Measurements from ENCODE around the gene ATP6V0A1. TPM values are rescaled to one million over a fixed set of nuclear protein-coding genes. Genes with fewer than 3 reads are reported as not detected.

ATP6V0A1 gene
- polyA plus RNA-seq, 2 donors, result 27.0 to 27.5 TPM

GRCh38 chr17:42521036-42521435, 62.4 kb downstream of the ATP6V0A1 start:
- Histone ChIP-seq H3K4me1 (ENCODE audit: control insufficient read depth in 2 of 2, insufficient read depth in 2 of 2, low read length in 1 of 2) (peaks cover 4 to 25% of the 10 kb centered on the region in 2 donors), H3K4me3 (ENCODE audit: low read depth in 1 of 2, low read length in 2 of 2) (no peak overlapping the region), H3K27ac (ENCODE audit: low read depth in 2 of 2, low read length in 1 of 2) (peak overlapping the region; percentile 87 to 88), H3K36me3 (ENCODE audit: control insufficient read depth in 2 of 2, insufficient read depth in 2 of 2, low read length in 1 of 2) (peaks cover 4 to 12% of the 10 kb centered on the region in 2 donors), H3K27me3 (ENCODE audit: control insufficient read depth in 1 of 2, insufficient read depth in 2 of 2, low read length in 2 of 2) (no peaks in the 10 kb centered on the region), H3K9me3 (ENCODE audit: control insufficient read depth in 2 of 2, insufficient read depth in 1 of 2, low read depth in 1 of 2, low read length in 1 of 2) (no peaks in the 10 kb centered on the region)
- WGBS, 2 donors, result 70 to 71% methylated on average over 8 of the region's 8 CpGs

GRCh38 chr17:42521666-42522262, 63.1 kb downstream of the ATP6V0A1 start:
- Histone ChIP-seq H3K36me3 (ENCODE audit: control insufficient read depth in 2 of 2, insufficient read depth in 2 of 2, low read length in 1 of 2) (peaks cover 0 to 11% of the 10 kb centered on the region in 2 donors), H3K4me3 (ENCODE audit: low read depth in 1 of 2, low read length in 2 of 2) (no peak overlapping the region), H3K9me3 (ENCODE audit: control insufficient read depth in 2 of 2, insufficient read depth in 1 of 2, low read depth in 1 of 2, low read length in 1 of 2) (no peaks in the 10 kb centered on the region), H3K4me1 (ENCODE audit: control insufficient read depth in 2 of 2, insufficient read depth in 2 of 2, low read length in 1 of 2) (peaks cover 4 to 25% of the 10 kb centered on the region in 2 donors), H3K27me3 (ENCODE audit: control insufficient read depth in 1 of 2, insufficient read depth in 2 of 2, low read length in 2 of 2) (no peaks in the 10 kb centered on the region), H3K27ac (ENCODE audit: low read depth in 2 of 2, low read length in 1 of 2) (peak overlapping the region; percentile 87 to 88)
- WGBS, 2 donors, result 74 to 75% methylated on average over 10 to 11 of the region's 11 CpGs

DNA sequence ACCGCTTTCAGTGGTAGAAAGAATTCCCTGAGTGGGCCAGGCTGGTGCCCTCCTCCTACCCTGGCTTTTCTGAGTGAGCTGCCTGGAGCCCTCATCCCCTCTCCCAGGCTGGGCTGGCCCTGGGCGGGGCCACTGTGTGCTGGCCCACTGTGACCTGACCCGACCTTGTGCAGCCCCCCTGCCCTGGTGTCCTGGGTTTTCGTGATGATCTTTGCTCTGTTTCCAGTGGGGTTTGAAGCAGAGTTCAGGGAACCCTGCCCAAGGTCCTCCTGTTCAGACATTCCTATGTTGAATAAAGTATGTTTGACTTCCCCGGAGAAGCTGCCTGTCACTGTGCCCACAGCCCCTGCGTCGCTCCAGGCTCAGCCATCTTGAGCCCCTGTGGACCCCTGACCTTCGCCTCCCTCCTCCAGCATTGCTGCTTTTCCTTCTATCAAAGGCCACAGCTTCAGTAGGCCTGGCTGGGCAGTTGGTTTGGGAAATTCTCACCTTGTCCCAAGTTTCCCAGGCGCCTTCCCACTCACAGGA, 63.6 kb downstream of the ATP6V0A1 start:
- H3K27ac ChIP-seq (ENCODE audit: low read depth in 2 of 2, low read length in 1 of 2), result peak overlapping the region; percentile 87 to 88
- no peak overlapping the region for H3K4me3 ChIP-seq (ENCODE audit: low read depth in 1 of 2, low read length in 2 of 2)
- WGBS, 2 donors, result 77 to 80% methylated on average over 9 of the region's 9 CpGs
- no peaks in the 10 kb centered on the region for H3K9me3 ChIP-seq (ENCODE audit: control insufficient read depth in 2 of 2, insufficient read depth in 1 of 2, low read depth in 1 of 2, low read length in 1 of 2)
- H3K36me3 ChIP-seq (ENCODE audit: control insufficient read depth in 2 of 2, insufficient read depth in 2 of 2, low read length in 1 of 2), result peaks cover 0 to 10% of the 10 kb centered on the region in 2 donors
- peaks cover 4 to 29% of the 10 kb centered on the region in 2 donors for H3K4me1 ChIP-seq (ENCODE audit: control insufficient read depth in 2 of 2, insufficient read depth in 2 of 2, low read length in 1 of 2)
- no peaks in the 10 kb centered on the region for H3K27me3 ChIP-seq (ENCODE audit: control insufficient read depth in 1 of 2, insufficient read depth in 2 of 2, low read length in 2 of 2)

- H3K4me1 ChIP-seq (ENCODE audit: control insufficient read depth in 2 of 2, insufficient read depth in 2 of 2, low read length in 1 of 2), result peaks cover 4 to 29% of the 10 kb centered on the region in 2 donors
- H3K9me3 ChIP-seq (ENCODE audit: control insufficient read depth in 2 of 2, insufficient read depth in 1 of 2, low read depth in 1 of 2, low read length in 1 of 2), result no peaks in the 10 kb centered on the region
- no peaks in the 10 kb centered on the region for H3K27me3 ChIP-seq (ENCODE audit: control insufficient read depth in 1 of 2, insufficient read depth in 2 of 2, low read length in 2 of 2)
- WGBS, 2 donors, result 87 to 91% methylated on average over 8 of the region's 8 CpGs
- H3K4me3 ChIP-seq (ENCODE audit: low read depth in 1 of 2, low read length in 2 of 2), result no peak overlapping the region
- peaks cover 0 to 10% of the 10 kb centered on the region in 2 donors for H3K36me3 ChIP-seq (ENCODE audit: control insufficient read depth in 2 of 2, insufficient read depth in 2 of 2, low read length in 1 of 2)
- H3K27ac ChIP-seq (ENCODE audit: low read depth in 2 of 2, low read length in 1 of 2), result peak overlapping the region; percentile 87 to 88
Observed at GRCh38 chr17:42522798-42523278, 64.2 kb downstream of the ATP6V0A1 start.

DNA sequence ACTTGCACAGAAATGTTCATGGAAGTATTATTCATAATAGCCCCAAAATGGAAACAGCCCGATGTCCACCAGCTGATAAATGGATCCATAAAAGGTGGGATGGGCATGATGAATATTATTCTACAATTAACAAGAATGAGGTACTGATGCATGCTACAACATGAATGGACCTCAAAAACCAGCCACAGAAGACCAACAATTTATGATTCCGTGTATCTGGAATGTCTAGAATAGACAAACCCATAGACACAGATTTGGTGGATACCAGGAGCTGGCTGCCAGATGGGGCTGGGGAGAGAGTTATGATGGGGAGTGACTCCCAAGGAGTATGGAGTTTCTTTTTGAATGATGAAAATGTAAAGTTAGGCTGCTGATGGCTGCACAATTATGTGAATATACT, 66.5 kb downstream of the ATP6V0A1 start:
- no peak overlapping the region for H3K4me3 ChIP-seq (ENCODE audit: low read depth in 1 of 2, low read length in 2 of 2)

GRCh38 chr17:42526031-42526444, 67.4 kb downstream of the ATP6V0A1 start:
- no peaks in the 10 kb centered on the region for H3K9me3 ChIP-seq (ENCODE audit: control insufficient read depth in 2 of 2, insufficient read depth in 1 of 2, low read depth in 1 of 2, low read length in 1 of 2)
- peaks cover 0 to 10% of the 10 kb centered on the region in 2 donors for H3K36me3 ChIP-seq (ENCODE audit: control insufficient read depth in 2 of 2, insufficient read depth in 2 of 2, low read length in 1 of 2)
- H3K4me3 ChIP-seq (ENCODE audit: low read depth in 1 of 2, low read length in 2 of 2), result no peak overlapping the region
- no peak overlapping the region for H3K27ac ChIP-seq (ENCODE audit: low read depth in 2 of 2, low read length in 1 of 2)
- no peaks in the 10 kb centered on the region for H3K27me3 ChIP-seq (ENCODE audit: control insufficient read depth in 1 of 2, insufficient read depth in 2 of 2, low read length in 2 of 2)
- 64 to 69% methylated on average over 6 of the region's 6 CpGs for WGBS, 2 donors
- peaks cover 0 to 17% of the 10 kb centered on the region in 2 donors for H3K4me1 ChIP-seq (ENCODE audit: control insufficient read depth in 2 of 2, insufficient read depth in 2 of 2, low read length in 1 of 2)

More for the DNA sequence above, 66.5 kb downstream of the ATP6V0A1 start:
- H3K27me3 ChIP-seq (ENCODE audit: control insufficient read depth in 1 of 2, insufficient read depth in 2 of 2, low read length in 2 of 2), result no peaks in the 10 kb centered on the region
- no peaks in the 10 kb centered on the region for H3K9me3 ChIP-seq (ENCODE audit: control insufficient read depth in 2 of 2, insufficient read depth in 1 of 2, low read depth in 1 of 2, low read length in 1 of 2)
- peaks cover 0 to 12% of the 10 kb centered on the region in 2 donors for H3K4me1 ChIP-seq (ENCODE audit: control insufficient read depth in 2 of 2, insufficient read depth in 2 of 2, low read length in 1 of 2)
- 49 to 67% methylated on average over 2 of the region's 2 CpGs for WGBS, 2 donors
- H3K36me3 ChIP-seq (ENCODE audit: control insufficient read depth in 2 of 2, insufficient read depth in 2 of 2, low read length in 1 of 2), result peaks cover 0 to 10% of the 10 kb centered on the region in 2 donors
- H3K27ac ChIP-seq (ENCODE audit: low read depth in 2 of 2, low read length in 1 of 2), result no peak overlapping the region

GRCh38 chr17:42527932-42528331, 69.3 kb downstream of the ATP6V0A1 start:
- Histone ChIP-seq H3K9me3 (ENCODE audit: control insufficient read depth in 2 of 2, insufficient read depth in 1 of 2, low read depth in 1 of 2, low read length in 1 of 2) (no peaks in the 10 kb centered on the region), H3K36me3 (ENCODE audit: control insufficient read depth in 2 of 2, insufficient read depth in 2 of 2, low read length in 1 of 2) (peaks cover 0 to 1% of the 10 kb centered on the region in 2 donors), H3K27me3 (ENCODE audit: control insufficient read depth in 1 of 2, insufficient read depth in 2 of 2, low read length in 2 of 2) (no peaks in the 10 kb centered on the region), H3K4me3 (ENCODE audit: low read depth in 1 of 2, low read length in 2 of 2) (no peak overlapping the region), H3K27ac (ENCODE audit: low read depth in 2 of 2, low read length in 1 of 2) (no peak overlapping the region), H3K4me1 (ENCODE audit: control insufficient read depth in 2 of 2, insufficient read depth in 2 of 2, low read length in 1 of 2) (peaks cover 0 to 16% of the 10 kb centered on the region in 2 donors)
- WGBS, 2 donors, result 87 to 90% methylated on average over 6 of the region's 6 CpGs

DNA sequence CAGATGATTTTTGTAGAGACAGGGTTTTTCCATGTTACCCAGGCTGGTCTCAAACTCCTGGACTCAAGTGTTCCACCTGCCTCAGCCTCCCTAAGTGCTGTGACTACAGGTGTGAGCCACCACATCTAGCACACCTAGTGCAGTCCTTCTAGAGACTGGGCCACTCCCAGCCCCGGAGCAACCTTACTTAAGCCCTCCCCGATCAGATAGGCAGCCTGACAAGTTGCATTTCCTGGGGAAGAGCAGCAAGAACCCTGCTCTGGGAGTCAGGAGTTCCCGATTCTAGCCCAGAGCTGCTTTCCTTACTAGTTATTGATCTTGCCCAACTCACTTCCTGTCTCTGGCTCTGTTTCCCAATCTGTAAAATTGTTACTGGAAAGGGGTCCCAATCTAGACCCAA, 70.4 kb downstream of the ATP6V0A1 start:
- H3K27me3 ChIP-seq (ENCODE audit: control insufficient read depth in 1 of 2, insufficient read depth in 2 of 2, low read length in 2 of 2), result no peaks in the 10 kb centered on the region
- H3K9me3 ChIP-seq (ENCODE audit: control insufficient read depth in 2 of 2, insufficient read depth in 1 of 2, low read depth in 1 of 2, low read length in 1 of 2), result no peaks in the 10 kb centered on the region
- H3K4me1 ChIP-seq (ENCODE audit: control insufficient read depth in 2 of 2, insufficient read depth in 2 of 2, low read length in 1 of 2), result peaks cover 0 to 16% of the 10 kb centered on the region in 2 donors
- no peak overlapping the region for H3K27ac ChIP-seq (ENCODE audit: low read depth in 2 of 2, low read length in 1 of 2)
- WGBS, 2 donors, result 46 to 52% methylated on average over 3 of the region's 3 CpGs
- no peak overlapping the region for H3K4me3 ChIP-seq (ENCODE audit: low read depth in 1 of 2, low read length in 2 of 2)
- no peaks in the 10 kb centered on the region for H3K36me3 ChIP-seq (ENCODE audit: control insufficient read depth in 2 of 2, insufficient read depth in 2 of 2, low read length in 1 of 2)

DNA sequence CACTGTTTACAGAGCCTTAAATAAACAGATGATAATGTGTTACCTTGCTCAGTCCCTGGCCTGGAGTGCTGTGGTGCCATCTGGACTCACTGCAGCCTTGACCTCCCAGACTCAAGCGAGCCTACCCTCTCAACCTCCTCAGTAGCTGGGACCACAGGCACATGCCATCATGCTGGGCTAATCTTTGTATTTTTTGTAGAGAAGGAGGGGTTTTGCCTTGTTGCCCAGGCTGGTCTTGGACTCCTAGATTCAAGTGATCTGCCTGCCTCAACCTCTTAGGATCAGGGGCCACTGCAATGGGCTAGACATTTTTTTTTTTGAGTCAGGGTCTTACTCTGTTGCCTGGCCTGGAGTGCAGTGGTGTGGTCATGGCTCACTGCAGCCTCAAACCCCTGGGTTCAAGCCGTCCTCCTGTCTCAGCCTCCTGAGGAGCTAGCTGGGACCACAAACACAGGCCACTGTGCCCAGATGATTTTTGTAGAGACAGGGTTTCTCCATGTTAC, 72.3 kb downstream of the ATP6V0A1 start:
- Histone ChIP-seq H3K4me1 (ENCODE audit: control insufficient read depth in 2 of 2, insufficient read depth in 2 of 2, low read length in 1 of 2) (peaks cover 0 to 19% of the 10 kb centered on the region in 2 donors), H3K9me3 (ENCODE audit: control insufficient read depth in 2 of 2, insufficient read depth in 1 of 2, low read depth in 1 of 2, low read length in 1 of 2) (no peaks in the 10 kb centered on the region), H3K27ac (ENCODE audit: low read depth in 2 of 2, low read length in 1 of 2) (peak overlapping the region; percentile 68 to 89), H3K27me3 (ENCODE audit: control insufficient read depth in 1 of 2, insufficient read depth in 2 of 2, low read length in 2 of 2) (no peaks in the 10 kb centered on the region), H3K4me3 (ENCODE audit: low read depth in 1 of 2, low read length in 2 of 2) (no peak overlapping the region), H3K36me3 (ENCODE audit: control insufficient read depth in 2 of 2, insufficient read depth in 2 of 2, low read length in 1 of 2) (no peaks in the 10 kb centered on the region)
- WGBS, 2 donors, result 85 to 96% methylated on average over 2 of the region's 2 CpGs

All from esophagus (tissue), 2 donors.